Activated B cell treated with CpG ODN at 0.5 μM for 24 hours (primary cell): Measurements from ENCODE around the gene TBX6. TPM values are rescaled to one million over a fixed set of nuclear protein-coding genes. Genes with fewer than 3 reads are reported as not detected.
"Not testable (repeated sequence)": the region's sequence is repeated elsewhere in the genome, so short reads cannot be mapped to it uniquely, and the experiment has no call there.

Experiments
- ATAC-seq: fragments of 200-7000 bp; cut with Tn5 transposase; one replicate; pipeline ENCODE4 v1.10.0; 2021; ENCODE audit warnings: low read depth, mild to moderate bottlenecking, moderate library complexity
- CTCF ChIA-PET: fragments of 350-600 bp; sonication (Branson Sonifier 250); formaldehyde crosslinking; loops from one replicate; lab custom pipeline; 2021; ENCODE audit warnings: antibody characterized with exemption; lab: Charles Lee
- POLR2A ChIA-PET: fragments of 350-600 bp; sonication (Branson Sonifier 250); formaldehyde crosslinking; loops from one replicate; lab custom pipeline; 2021; ENCODE audit warnings: antibody characterized with exemption; lab: Charles Lee
- DNase-seq: peaks from one replicate; pipeline ENCODE4 v3.0.0; 2022
- H3K27ac Mint-ChIP-seq: one replicate; pipeline ENCODE4 v1.8.0; 2020; ENCODE audit warnings: mixed read lengths
- H3K27me3 Mint-ChIP-seq: one replicate; pipeline ENCODE4 v1.8.0; 2021; ENCODE audit warnings: mixed read lengths
- H3K36me3 Mint-ChIP-seq: one replicate; pipeline ENCODE4 v1.8.0; 2021; ENCODE audit warnings: low read depth, mixed read lengths
- H3K4me1 Mint-ChIP-seq: one replicate; pipeline ENCODE4 v1.8.0; 2021; ENCODE audit warnings: mixed read lengths
- H3K4me3 Mint-ChIP-seq: one replicate; pipeline ENCODE4 v1.8.0; 2020; ENCODE audit warnings: mild to moderate bottlenecking, mixed read lengths
- H3K9me3 Mint-ChIP-seq: one replicate; pipeline ENCODE4 v1.8.0; 2020; ENCODE audit warnings: mixed read lengths
- intact Hi-C: fragments of 100-400 bp; cut with micrococcal nuclease; formaldehyde crosslinking; loops from one replicate; pipeline ENCODE4 v1.15.1; 2024
- total RNA-seq: library from RNA; stranded (reverse); gene quantifications from 2 replicates; pipeline ENCODE4 v1.2.3, GENCODE V29; 2022
- TF ChIP-seq, protein P1 (sequence below): fragments of 200-600 bp; IDR thresholded peaks from one replicate; pipeline ENCODE4 v1.8.0; 2022; ENCODE audit warnings: antibody characterized with exemption, mild to moderate bottlenecking

The TBX6 gene
- total RNA-seq, 1 donor from 2014 or later = 2.3 TPM

DNA sequence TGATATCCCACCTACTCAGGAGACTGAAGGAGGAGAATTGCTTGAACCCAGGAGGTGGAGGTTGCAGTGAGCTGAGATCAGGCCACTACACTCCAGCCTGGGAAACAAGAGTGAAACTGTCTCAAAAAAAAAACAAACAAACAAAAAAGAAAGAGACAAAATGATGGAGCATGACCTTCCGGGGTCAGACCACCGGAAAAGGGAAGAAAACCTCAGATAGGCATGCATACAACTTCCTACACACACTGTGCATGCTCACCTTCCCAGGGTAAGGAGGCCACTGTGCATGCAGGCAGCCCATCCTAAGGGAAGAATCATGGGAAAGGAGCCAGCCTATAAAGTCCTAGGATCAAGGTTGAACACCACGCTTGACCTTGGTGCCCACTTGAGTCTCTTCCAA, 40.9 kb upstream of the TBX6 start:
- ATAC-seq = no peak
- CTCF ChIA-PET = no interaction called here

DNA sequence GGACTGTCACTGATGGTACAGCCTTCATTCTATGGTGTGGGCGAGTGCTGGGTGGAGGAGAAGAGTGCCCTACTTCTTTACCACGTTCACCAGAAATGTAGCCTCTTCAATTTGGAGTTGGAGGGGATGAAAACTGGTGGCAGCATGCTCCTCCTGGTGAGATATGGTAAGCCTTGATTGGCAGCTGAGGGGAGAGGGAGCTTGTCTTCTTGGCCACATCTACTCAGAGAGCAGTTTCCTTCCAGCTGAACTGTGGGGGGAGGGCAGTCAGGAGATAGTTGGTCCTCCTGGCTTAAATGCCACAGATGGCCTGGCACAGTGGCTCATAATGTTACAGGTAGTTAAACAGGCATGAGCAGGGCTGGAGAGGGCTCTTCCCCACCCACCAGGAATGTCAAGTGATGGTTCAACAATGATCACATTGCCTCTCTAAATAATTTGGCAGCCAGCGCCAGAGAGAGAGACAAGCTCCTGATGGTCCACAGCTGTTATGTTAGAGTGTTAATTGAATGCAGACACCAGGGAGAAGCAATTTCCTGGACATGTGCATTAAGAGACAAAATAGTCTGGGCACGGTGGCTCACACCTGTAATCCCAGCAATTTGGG, 40.2 kb upstream of the TBX6 start:
- no peaks in the 10 kb centered on the region for H3K36me3 Mint-ChIP-seq
- no peaks in the 10 kb centered on the region for H3K9me3 Mint-ChIP-seq
- H3K27me3 Mint-ChIP-seq = peaks cover 1% of the 10 kb centered on the region
- no peak overlapping the region for H3K27ac Mint-ChIP-seq
- intact Hi-C loops = no loop called here
- TF ChIP-seq, protein P1, sequence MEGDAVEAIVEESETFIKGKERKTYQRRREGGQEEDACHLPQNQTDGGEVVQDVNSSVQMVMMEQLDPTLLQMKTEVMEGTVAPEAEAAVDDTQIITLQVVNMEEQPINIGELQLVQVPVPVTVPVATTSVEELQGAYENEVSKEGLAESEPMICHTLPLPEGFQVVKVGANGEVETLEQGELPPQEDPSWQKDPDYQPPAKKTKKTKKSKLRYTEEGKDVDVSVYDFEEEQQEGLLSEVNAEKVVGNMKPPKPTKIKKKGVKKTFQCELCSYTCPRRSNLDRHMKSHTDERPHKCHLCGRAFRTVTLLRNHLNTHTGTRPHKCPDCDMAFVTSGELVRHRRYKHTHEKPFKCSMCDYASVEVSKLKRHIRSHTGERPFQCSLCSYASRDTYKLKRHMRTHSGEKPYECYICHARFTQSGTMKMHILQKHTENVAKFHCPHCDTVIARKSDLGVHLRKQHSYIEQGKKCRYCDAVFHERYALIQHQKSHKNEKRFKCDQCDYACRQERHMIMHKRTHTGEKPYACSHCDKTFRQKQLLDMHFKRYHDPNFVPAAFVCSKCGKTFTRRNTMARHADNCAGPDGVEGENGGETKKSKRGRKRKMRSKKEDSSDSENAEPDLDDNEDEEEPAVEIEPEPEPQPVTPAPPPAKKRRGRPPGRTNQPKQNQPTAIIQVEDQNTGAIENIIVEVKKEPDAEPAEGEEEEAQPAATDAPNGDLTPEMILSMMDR = no peak
- POLR2A ChIA-PET = no interaction called here
- CTCF ChIA-PET = no interaction called here
- no peaks in the 10 kb centered on the region for H3K4me1 Mint-ChIP-seq
- DNase-seq = no peak
- no peak for ATAC-seq
- H3K4me3 Mint-ChIP-seq = no peak overlapping the region

More for the DNA sequence above, 40.9 kb upstream of the TBX6 start:
- no peaks in the 10 kb centered on the region for H3K4me1 Mint-ChIP-seq
- H3K4me3 Mint-ChIP-seq = no peak overlapping the region
- peaks cover 1% of the 10 kb centered on the region for H3K27me3 Mint-ChIP-seq
- intact Hi-C loops = no loop called here
- POLR2A ChIA-PET = no interaction called here
- no peak overlapping the region for H3K27ac Mint-ChIP-seq
- no peaks in the 10 kb centered on the region for H3K36me3 Mint-ChIP-seq
- H3K9me3 Mint-ChIP-seq = no peaks in the 10 kb centered on the region
- no peak for DNase-seq
- TF ChIP-seq, protein P1 = no peak

DNA sequence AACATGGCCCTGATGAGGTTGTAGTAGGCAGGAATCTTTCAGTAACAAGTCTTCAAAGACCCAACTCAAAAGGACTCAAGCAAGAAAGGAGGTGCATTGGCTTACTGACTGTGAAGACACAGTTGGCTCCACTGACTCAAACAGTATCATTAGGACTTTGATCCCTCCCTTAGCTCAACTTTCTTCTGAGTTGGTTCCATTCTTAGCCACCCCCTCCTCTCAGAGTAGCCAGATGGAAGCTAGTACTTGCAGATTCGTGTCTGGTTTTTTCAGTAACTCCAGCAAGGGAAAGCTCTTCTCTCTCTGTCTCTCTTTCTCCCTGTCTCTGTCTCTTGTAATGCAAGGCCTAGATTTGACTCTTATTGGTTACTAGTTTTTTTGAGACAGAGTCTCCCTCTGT, 36.3 kb upstream of the TBX6 start:
- Mint-ChIP-seq H3K4me3 (no peak overlapping the region), H3K27ac (no peak overlapping the region), H3K4me1 (no peaks in the 10 kb centered on the region), H3K27me3 (no peaks in the 10 kb centered on the region), H3K9me3 (no peaks in the 10 kb centered on the region), H3K36me3 (no peaks in the 10 kb centered on the region)
- ChIA-PET CTCF (no interaction called here), POLR2A (no interaction called here)
- no peak for ATAC-seq
- TF ChIP-seq, protein P1 = no peak
- DNase-seq = no peak
- intact Hi-C loops = no loop called here

DNA sequence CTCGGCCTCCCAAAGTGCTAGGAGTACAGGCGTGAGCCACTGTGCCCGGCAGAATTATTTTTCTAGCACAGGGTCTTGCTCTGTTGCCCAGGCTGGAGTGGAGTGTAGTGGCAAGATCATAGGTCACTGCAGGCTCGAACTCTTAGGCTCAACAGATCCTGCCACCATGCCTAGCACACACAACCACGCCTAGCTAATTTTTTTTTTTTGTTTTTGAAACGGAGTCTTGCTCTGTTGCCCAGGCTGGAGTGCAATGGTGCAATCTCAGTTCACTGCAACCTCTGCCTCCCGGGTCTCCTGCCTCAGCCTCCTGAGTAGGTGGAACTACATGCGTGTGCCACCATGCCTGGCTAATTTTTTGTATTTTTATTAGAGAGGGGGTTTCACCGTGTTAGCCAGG, 34.0 kb upstream of the TBX6 start:
- DNase-seq, H3K4me3 Mint-ChIP-seq, intact Hi-C loops, CTCF ChIA-PET, H3K9me3 Mint-ChIP-seq, ATAC-seq, H3K36me3 Mint-ChIP-seq, H3K27ac Mint-ChIP-seq, H3K27me3 Mint-ChIP-seq: not testable (repeated sequence)
- POLR2A ChIA-PET = interaction anchor here (0.6 to 0.7 kb wide), 2 partner anchors 34 to 60 kb away, joined by 3 read pairs; partner anchors contain the start of gene TBX6
- H3K4me1 Mint-ChIP-seq = peaks cover 12% of the 10 kb centered on the region

DNA sequence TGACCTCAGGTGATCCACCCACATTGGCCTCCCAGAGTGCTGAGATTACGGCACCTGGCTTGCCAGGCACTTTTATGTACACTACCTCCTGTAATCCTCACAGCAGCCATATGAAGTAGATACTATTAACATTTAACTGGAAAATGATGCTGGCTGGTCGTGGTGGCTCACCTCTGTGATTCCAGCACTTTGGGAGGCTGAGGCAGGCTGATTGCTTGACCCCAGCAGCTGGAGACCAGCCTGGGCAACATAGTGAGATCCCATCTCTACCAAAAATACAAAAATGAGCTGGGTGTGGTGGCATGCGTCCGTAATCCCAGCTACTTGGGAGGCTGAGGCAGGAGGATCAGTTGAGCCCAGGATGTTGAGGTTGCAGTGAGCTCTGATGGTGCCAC, 33.3 kb upstream of the TBX6 start:
- H3K4me3 Mint-ChIP-seq = no peak overlapping the region
- H3K4me1 Mint-ChIP-seq = peaks cover 19% of the 10 kb centered on the region
- intact Hi-C loops = loop anchor here (5.0 kb wide), 1 partner anchor 42 kb away; no protein-coding TSS in a partner anchor
- DNase-seq (no peak), ATAC-seq (no peak)
- peaks cover 4% of the 10 kb centered on the region for H3K36me3 Mint-ChIP-seq
- ChIA-PET CTCF (no interaction called here), POLR2A (interaction anchor here (0.6 to 0.9 kb wide), 2 partner anchors 29 to 60 kb away, joined by 3 read pairs; partner anchors contain the start of gene YPEL3)
- TF ChIP-seq, protein P1 = no peak
- H3K27me3 Mint-ChIP-seq = no peaks in the 10 kb centered on the region
- H3K27ac Mint-ChIP-seq = no peak overlapping the region
- no peaks in the 10 kb centered on the region for H3K9me3 Mint-ChIP-seq
